Adrenal gland (tissue), 5 donors: ENCODE measurements around the gene RNF212.

Experiments
- POLR2A ChIP-seq, 2 donors: fragments of 450-650 bp; IDR thresholded peaks; one replicate each; pipeline ENCODE4 v1.6.1; 2017; ENCODE audit warnings: antibody characterized with exemption in 2 of 2, mild to moderate bottlenecking in 2 of 2, moderate library complexity in 1 of 2
- TF ChIP-seq, protein P1 (sequence below), 6 experiments: fragments of 450-650 bp in 4 of 6; fragments of 200-600 bp in 2 of 6; sonication (generic) in 1 of 6; IDR thresholded peaks; 1 replicate in 5 of 6; 2 replicates in 1 of 6; pipeline versions ENCODE4 v1.5.1 to v1.8.0; 2016 to 2021; ENCODE audit warnings: antibody characterized with exemption in 6 of 6, mild to moderate bottlenecking in 2 of 6, moderate library complexity in 1 of 6
- donor health status: DM: no; HTN: no; CAD: no.

DNA sequence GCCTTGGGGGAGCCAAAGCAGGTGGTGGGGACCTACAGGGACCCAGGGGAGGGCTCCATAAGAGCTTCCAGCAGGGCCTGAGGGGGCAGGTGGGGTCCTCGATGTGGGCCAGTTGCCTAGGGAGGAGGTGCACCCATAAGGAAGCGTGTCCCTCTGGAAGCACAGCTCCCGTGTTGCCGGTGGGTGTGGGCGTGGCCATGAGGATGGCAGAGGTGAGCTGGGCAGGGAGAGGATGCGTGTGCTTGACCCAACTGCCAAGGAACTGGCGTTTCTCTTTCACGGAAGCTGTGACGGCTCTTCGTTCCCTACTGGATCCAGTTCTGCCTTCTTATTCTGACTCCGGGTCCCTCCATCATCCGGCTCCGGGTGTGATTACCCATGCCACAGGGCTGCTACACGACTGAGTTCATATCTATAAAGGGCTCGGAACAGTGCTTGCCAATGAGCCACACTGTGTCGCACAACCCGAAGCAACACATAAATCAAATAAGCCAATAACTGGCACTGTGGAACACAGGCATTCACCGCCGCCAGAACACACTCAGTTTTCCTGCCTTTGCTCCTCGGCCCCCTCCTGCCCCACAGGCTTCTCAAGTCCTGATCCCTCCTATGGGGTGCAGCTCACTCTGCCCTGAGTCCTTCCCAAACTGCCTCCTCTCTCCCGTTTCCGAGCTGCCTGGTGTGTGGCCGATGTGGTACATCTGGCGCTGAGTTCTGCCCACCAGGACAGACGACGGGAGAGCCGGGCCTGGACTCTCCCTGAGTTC, 35.5 kb downstream of the RNF212 start:
- TF ChIP-seq, protein P1, sequence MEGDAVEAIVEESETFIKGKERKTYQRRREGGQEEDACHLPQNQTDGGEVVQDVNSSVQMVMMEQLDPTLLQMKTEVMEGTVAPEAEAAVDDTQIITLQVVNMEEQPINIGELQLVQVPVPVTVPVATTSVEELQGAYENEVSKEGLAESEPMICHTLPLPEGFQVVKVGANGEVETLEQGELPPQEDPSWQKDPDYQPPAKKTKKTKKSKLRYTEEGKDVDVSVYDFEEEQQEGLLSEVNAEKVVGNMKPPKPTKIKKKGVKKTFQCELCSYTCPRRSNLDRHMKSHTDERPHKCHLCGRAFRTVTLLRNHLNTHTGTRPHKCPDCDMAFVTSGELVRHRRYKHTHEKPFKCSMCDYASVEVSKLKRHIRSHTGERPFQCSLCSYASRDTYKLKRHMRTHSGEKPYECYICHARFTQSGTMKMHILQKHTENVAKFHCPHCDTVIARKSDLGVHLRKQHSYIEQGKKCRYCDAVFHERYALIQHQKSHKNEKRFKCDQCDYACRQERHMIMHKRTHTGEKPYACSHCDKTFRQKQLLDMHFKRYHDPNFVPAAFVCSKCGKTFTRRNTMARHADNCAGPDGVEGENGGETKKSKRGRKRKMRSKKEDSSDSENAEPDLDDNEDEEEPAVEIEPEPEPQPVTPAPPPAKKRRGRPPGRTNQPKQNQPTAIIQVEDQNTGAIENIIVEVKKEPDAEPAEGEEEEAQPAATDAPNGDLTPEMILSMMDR (IDR thresholded peaks at IDR 0.05), result no peak
- no peak for TF ChIP-seq POLR2A (IDR thresholded peaks at IDR 0.05)
